HG03460 (cell line): Measurements from ENCODE around the gene PPP1R14D.

Experiments
- ATAC-seq: cut with Tn5 transposase; IDR thresholded peaks from one replicate; pipeline ENCODE4 v1.9.1; 2021; ENCODE audit not compliant: unreplicated experiment

PPP1R14D gene

GRCh38 chr15:40823572-40824343 lies 4.8 kb downstream of the PPP1R14D start:
- ATAC-seq = no peak

- no peak for ATAC-seq
These were observed 7.3 kb downstream of the PPP1R14D start for GRCh38 chr15:40821195-40821594.

GRCh38 chr15:40819048-40819447 lies 9.5 kb downstream of the PPP1R14D start:
- ATAC-seq = no peak

GRCh38 chr15:40815042-40815698 lies 13.3 kb downstream of the PPP1R14D start:
- no peak for ATAC-seq

GRCh38 chr15:40812721-40813425 lies 15.6 kb downstream of the PPP1R14D start:
- no peak for ATAC-seq

GRCh38 chr15:40808861-40809450 lies 19.6 kb downstream of the PPP1R14D start:
- no peak for ATAC-seq

GRCh38 chr15:40807888-40808461 lies 20.5 kb downstream of the PPP1R14D start:
- no peak for ATAC-seq

GRCh38 chr15:40807028-40807887 lies 21.2 kb downstream of the PPP1R14D start, which contains the start of the genes DNAJC17 and ZFYVE19:
Gene DNAJC17, minus strand, starts transcription at chr15:40807473. Its CDS starts 27 bp downstream, at chr15:40807446.
Gene ZFYVE19, plus strand, starts transcription at chr15:40807089. Its CDS starts 501 bp downstream, at chr15:40807590.
- peak; percentile 88 for ATAC-seq

- no peak for ATAC-seq
These were observed 21.9 kb downstream of the PPP1R14D start for GRCh38 chr15:40806672-40807027.

GRCh38 chr15:40803688-40804087 lies 24.8 kb downstream of the PPP1R14D start:
- no peak for ATAC-seq

- no peak for ATAC-seq
These were observed 25.4 kb downstream of the PPP1R14D start for GRCh38 chr15:40803076-40803475.

GRCh38 chr15:40799523-40799922 lies 29.0 kb downstream of the PPP1R14D start:
- ATAC-seq = no peak

- ATAC-seq = no peak
These were observed 32.0 kb downstream of the PPP1R14D start for GRCh38 chr15:40796512-40796911.

GRCh38 chr15:40796041-40796440 lies 32.5 kb downstream of the PPP1R14D start:
- no peak for ATAC-seq

GRCh38 chr15:40793216-40793989 lies 35.1 kb downstream of the PPP1R14D start:
- no peak for ATAC-seq

GRCh38 chr15:40792394-40792793 lies 36.1 kb downstream of the PPP1R14D start:
- ATAC-seq = no peak

GRCh38 chr15:40790718-40791117 lies 37.8 kb downstream of the PPP1R14D start:
- ATAC-seq = no peak

GRCh38 chr15:40789999-40790398 lies 38.5 kb downstream of the PPP1R14D start:
- no peak for ATAC-seq

GRCh38 chr15:40789119-40789518 lies 39.4 kb downstream of the PPP1R14D start:
- no peak for ATAC-seq
